Type B pancreatic cell (in vitro differentiated cells): ENCODE data around the gene PPP6R3. TPM values are rescaled to one million over a fixed set of nuclear protein-coding genes. Genes with fewer than 3 reads are reported as not detected.

ENCODE experiments used
- DNase-seq: peaks from one replicate; pipeline ENCODE4 v3.0.0; 2021; ENCODE audit warnings: mixed read lengths; ENCODE audit not compliant: unreplicated experiment; ENCODE audit errors: extremely low spot score
- H3K27ac Mint-ChIP-seq: 2 replicates; pipeline ENCODE4 v1.8.0; 2021; ENCODE audit warnings: mild to moderate bottlenecking, mixed read lengths
- H3K27me3 Mint-ChIP-seq: 2 replicates; pipeline ENCODE4 v1.8.0; 2021; ENCODE audit warnings: mixed read lengths
- H3K36me3 Mint-ChIP-seq: 2 replicates; pipeline ENCODE4 v1.8.0; 2021; ENCODE audit warnings: mixed read lengths
- H3K4me1 Mint-ChIP-seq: one replicate; pipeline ENCODE4 v1.8.0; 2021; ENCODE audit warnings: mixed read lengths; ENCODE audit not compliant: unreplicated experiment
- H3K4me3 Mint-ChIP-seq: 2 replicates; pipeline ENCODE4 v1.8.0; 2021; ENCODE audit warnings: mild to moderate bottlenecking, mixed read lengths
- H3K9me3 Mint-ChIP-seq: 2 replicates; pipeline ENCODE4 v1.8.0; 2021; ENCODE audit warnings: mixed read lengths
- total RNA-seq: library from RNA; stranded (reverse); gene quantifications from 2 replicates; pipeline ENCODE4 v1.2.1, GENCODE V29; 2021; ENCODE audit warnings: low replicate concordance
- TF ChIP-seq, protein P1 (sequence below): fragments of 200-600 bp; sonication (generic); conservative IDR thresholded peaks from 2 replicates; pipeline ENCODE4 v1.5.0; 2021; ENCODE audit warnings: antibody characterized with exemption, mild to moderate bottlenecking

Gene PPP6R3
- total RNA-seq, 1 donor from 2014 or later: 104 TPM

DNA sequence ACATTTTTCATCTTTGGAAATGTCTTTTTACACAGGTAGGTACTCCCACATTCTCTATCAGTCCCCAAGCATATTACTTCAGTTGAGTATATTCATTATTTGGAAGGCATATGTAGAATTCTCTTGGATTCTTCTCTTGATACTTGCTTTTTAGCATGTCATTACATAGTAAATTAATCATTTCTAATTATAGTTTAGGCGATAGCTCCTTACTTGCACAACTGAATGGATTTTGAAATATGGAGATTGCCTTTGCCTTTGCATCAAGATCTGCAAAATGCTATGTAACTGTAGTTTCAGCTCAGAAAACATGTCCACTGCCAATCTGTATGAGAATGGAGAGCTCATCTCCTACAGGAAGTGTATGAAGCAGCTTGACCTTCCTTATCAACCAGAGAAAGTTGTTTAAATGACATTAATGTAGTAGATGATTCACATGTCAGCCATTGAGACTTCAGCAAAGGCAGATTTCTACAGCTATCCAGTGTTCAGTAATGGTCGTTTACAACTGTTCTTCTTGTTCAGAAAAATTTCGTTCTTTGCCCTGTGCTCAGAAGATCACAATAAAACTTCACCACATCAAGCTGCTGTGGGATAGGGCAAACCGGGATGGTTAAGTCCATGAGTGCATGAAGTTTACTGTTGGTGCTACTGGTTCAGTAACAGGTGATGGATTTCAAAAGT is 61.6 kb downstream of the PPP6R3 start:
- Mint-ChIP-seq H3K27me3 (no peaks in the 10 kb centered on the region), H3K4me3 (no peak overlapping the region), H3K4me1 (peaks cover 29% of the 10 kb centered on the region), H3K36me3 (peaks cover 68% of the 10 kb centered on the region), H3K9me3 (no peaks in the 10 kb centered on the region), H3K27ac (no peak overlapping the region)
- DNase-seq: no peak
- TF ChIP-seq, protein P1, sequence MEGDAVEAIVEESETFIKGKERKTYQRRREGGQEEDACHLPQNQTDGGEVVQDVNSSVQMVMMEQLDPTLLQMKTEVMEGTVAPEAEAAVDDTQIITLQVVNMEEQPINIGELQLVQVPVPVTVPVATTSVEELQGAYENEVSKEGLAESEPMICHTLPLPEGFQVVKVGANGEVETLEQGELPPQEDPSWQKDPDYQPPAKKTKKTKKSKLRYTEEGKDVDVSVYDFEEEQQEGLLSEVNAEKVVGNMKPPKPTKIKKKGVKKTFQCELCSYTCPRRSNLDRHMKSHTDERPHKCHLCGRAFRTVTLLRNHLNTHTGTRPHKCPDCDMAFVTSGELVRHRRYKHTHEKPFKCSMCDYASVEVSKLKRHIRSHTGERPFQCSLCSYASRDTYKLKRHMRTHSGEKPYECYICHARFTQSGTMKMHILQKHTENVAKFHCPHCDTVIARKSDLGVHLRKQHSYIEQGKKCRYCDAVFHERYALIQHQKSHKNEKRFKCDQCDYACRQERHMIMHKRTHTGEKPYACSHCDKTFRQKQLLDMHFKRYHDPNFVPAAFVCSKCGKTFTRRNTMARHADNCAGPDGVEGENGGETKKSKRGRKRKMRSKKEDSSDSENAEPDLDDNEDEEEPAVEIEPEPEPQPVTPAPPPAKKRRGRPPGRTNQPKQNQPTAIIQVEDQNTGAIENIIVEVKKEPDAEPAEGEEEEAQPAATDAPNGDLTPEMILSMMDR: no peak

DNA sequence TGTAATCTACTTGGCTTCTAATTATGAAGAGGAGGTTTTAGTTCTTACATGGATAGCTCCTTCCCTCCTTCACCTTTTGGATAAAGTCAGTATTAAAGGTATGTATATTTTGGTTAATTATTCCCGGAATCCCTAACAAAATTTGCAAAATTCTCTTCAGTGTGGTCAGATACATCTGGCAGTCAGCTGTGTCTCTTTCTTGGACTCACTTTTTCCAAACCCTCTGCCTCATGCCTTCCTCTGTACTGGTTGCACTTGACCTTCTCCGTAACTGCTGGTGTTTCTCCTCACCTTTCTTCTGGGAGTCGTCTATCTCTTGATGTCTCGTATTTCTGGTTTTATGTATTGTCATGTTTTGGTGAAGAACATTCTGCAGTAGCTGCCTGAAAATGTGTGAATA is 62.5 kb downstream of the PPP6R3 start:
- TF ChIP-seq, protein P1: no peak
- no peaks in the 10 kb centered on the region for H3K27me3 Mint-ChIP-seq
- H3K27ac Mint-ChIP-seq: no peak overlapping the region
- no peaks in the 10 kb centered on the region for H3K9me3 Mint-ChIP-seq
- H3K4me1 Mint-ChIP-seq: peaks cover 25% of the 10 kb centered on the region
- peaks cover 66% of the 10 kb centered on the region for H3K36me3 Mint-ChIP-seq
- H3K4me3 Mint-ChIP-seq: no peak overlapping the region
- no peak for DNase-seq

DNA sequence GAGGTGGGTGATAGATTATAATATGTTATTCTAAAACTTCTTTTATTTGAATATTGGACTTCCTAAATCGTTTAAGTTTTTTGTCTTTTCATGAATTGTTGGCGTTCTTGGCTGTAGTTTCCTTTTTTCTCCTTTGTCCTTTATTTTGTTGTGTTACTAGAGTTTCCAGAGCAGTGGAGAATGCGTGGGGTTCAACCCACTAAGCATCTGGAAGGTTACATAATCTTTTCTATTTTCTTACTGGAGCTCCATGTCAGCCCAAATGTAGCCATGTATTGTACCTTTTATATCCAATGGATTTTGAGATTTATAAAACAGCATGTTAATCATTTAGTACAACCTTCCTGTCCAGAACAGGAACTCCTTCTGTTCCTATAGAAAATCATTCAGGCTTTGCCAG is 63.2 kb downstream of the PPP6R3 start:
- Mint-ChIP-seq H3K4me3 (no peak overlapping the region), H3K27ac (peak overlapping the region; percentile 11), H3K36me3 (peaks cover 68% of the 10 kb centered on the region), H3K27me3 (no peaks in the 10 kb centered on the region), H3K9me3 (no peaks in the 10 kb centered on the region), H3K4me1 (peaks cover 25% of the 10 kb centered on the region)
- DNase-seq: no peak
- TF ChIP-seq, protein P1: no peak

DNA sequence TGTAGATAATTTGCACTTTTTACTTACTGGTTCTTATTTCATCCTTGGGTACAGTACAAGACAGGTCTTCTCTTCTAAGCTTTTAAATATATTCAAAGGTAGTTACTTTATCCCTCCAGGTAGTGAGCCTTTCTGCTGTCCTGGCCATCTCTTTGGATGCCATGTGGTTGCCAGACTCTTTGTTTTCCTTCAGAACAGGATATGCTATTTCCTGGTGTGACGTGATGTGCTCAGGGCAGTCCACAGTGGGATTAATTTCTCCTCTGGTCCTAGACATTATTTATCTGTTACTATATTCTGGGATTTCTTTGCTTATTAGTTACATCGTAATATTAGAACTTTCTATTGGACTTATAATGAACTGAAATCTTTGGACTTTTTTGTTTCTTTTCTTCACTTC is 63.7 kb downstream of the PPP6R3 start:
- peaks cover 65% of the 10 kb centered on the region for H3K36me3 Mint-ChIP-seq
- H3K27me3 Mint-ChIP-seq: no peaks in the 10 kb centered on the region
- peak overlapping the region; percentile 11 for H3K27ac Mint-ChIP-seq
- DNase-seq: no peak
- H3K4me3 Mint-ChIP-seq: no peak overlapping the region
- H3K9me3 Mint-ChIP-seq: no peaks in the 10 kb centered on the region
- peaks cover 25% of the 10 kb centered on the region for H3K4me1 Mint-ChIP-seq
- TF ChIP-seq, protein P1: no peak

DNA sequence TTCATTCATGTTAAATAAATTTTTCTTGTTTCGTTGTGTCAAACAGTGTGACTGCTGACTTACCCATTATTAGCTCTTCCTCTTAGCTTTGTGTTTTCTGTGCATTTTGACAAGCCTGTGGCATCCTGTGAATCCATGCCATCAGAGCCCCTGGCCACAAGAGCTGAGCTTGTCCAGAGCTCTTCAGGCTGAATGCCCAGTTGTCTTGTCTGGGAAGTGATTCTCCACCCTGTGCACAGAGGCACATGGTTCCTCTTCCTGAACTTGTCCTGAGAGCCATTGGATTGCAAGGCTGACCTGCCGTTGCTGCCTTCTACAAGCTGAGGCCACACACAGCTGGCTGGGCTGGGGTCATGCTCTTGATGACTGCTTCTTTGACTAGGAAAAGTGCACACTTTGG is 64.1 kb downstream of the PPP6R3 start:
- H3K4me3 Mint-ChIP-seq: no peak overlapping the region
- no peaks in the 10 kb centered on the region for H3K27me3 Mint-ChIP-seq
- DNase-seq: no peak
- peak overlapping the region; percentile 11 for H3K27ac Mint-ChIP-seq
- peaks cover 64% of the 10 kb centered on the region for H3K36me3 Mint-ChIP-seq
- no peaks in the 10 kb centered on the region for H3K9me3 Mint-ChIP-seq
- peaks cover 25% of the 10 kb centered on the region for H3K4me1 Mint-ChIP-seq
- TF ChIP-seq, protein P1: no peak
